Glutamatergic neuron (in vitro differentiated cells): ENCODE data around the gene GNAQ. TPM values are rescaled to one million over a fixed set of nuclear protein-coding genes. Genes with fewer than 3 reads are reported as not detected.

ENCODE experiments used
- DNase-seq: peaks from one replicate; pipeline ENCODE4 v3.0.0; 2022
- H3K27ac Mint-ChIP-seq: one replicate; pipeline ENCODE4 v1.8.0; 2020; ENCODE audit warnings: mild to moderate bottlenecking, mixed read lengths, inconsistent platforms; ENCODE audit not compliant: unreplicated experiment
- H3K27me3 Mint-ChIP-seq: one replicate; pipeline ENCODE4 v1.8.0; 2020; ENCODE audit warnings: mild to moderate bottlenecking, moderate library complexity, mixed read lengths, inconsistent platforms; ENCODE audit not compliant: unreplicated experiment
- H3K36me3 Mint-ChIP-seq: one replicate; pipeline ENCODE4 v1.8.0; 2020; ENCODE audit warnings: mild to moderate bottlenecking, mixed read lengths, inconsistent platforms; ENCODE audit not compliant: unreplicated experiment
- H3K4me1 Mint-ChIP-seq: one replicate; pipeline ENCODE4 v1.8.0; 2020; ENCODE audit warnings: mild to moderate bottlenecking, low read depth, mixed read lengths, inconsistent platforms; ENCODE audit not compliant: unreplicated experiment
- H3K4me3 Mint-ChIP-seq: one replicate; pipeline ENCODE4 v1.8.0; 2020; ENCODE audit warnings: mild to moderate bottlenecking, mixed read lengths, inconsistent platforms; ENCODE audit not compliant: unreplicated experiment
- H3K9me3 Mint-ChIP-seq: one replicate; pipeline ENCODE4 v1.8.0; 2020; ENCODE audit warnings: mild to moderate bottlenecking, moderate library complexity, mixed read lengths, inconsistent platforms; ENCODE audit not compliant: unreplicated experiment
- total RNA-seq: library from RNA; stranded (reverse); fragmentation: NEBNext Ultra II Directional; extraction: Animal tissue kit (Norgen Biotek cat#: 25700); gene quantifications from one replicate; pipeline ENCODE4 v1.2.1, GENCODE V29; 2021; ENCODE audit not compliant: unreplicated experiment
- TF ChIP-seq, protein P1 (sequence below): fragments of 200-600 bp; sonication (generic); IDR thresholded peaks from one replicate; pipeline ENCODE4 v1.5.0; 2021; ENCODE audit not compliant: partially characterized antibody, unreplicated experiment

GNAQ gene
- total RNA-seq, 1 donor from 2014 or later: 72.8 TPM

GRCh38 chr9:77738932-77739331, 292.7 kb downstream of the GNAQ start:
- no peak for DNase-seq
- H3K4me3 Mint-ChIP-seq: no peak overlapping the region
- H3K9me3 Mint-ChIP-seq: no peaks in the 10 kb centered on the region
- no peaks in the 10 kb centered on the region for H3K27me3 Mint-ChIP-seq
- H3K36me3 Mint-ChIP-seq: no peaks in the 10 kb centered on the region
- no peak overlapping the region for H3K27ac Mint-ChIP-seq
- H3K4me1 Mint-ChIP-seq: peaks cover 6% of the 10 kb centered on the region
- TF ChIP-seq, protein P1, sequence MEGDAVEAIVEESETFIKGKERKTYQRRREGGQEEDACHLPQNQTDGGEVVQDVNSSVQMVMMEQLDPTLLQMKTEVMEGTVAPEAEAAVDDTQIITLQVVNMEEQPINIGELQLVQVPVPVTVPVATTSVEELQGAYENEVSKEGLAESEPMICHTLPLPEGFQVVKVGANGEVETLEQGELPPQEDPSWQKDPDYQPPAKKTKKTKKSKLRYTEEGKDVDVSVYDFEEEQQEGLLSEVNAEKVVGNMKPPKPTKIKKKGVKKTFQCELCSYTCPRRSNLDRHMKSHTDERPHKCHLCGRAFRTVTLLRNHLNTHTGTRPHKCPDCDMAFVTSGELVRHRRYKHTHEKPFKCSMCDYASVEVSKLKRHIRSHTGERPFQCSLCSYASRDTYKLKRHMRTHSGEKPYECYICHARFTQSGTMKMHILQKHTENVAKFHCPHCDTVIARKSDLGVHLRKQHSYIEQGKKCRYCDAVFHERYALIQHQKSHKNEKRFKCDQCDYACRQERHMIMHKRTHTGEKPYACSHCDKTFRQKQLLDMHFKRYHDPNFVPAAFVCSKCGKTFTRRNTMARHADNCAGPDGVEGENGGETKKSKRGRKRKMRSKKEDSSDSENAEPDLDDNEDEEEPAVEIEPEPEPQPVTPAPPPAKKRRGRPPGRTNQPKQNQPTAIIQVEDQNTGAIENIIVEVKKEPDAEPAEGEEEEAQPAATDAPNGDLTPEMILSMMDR: no peak

GRCh38 chr9:77735494-77735893, 296.1 kb downstream of the GNAQ start:
- Mint-ChIP-seq H3K27me3 (peaks cover 3% of the 10 kb centered on the region), H3K9me3 (peaks cover 2% of the 10 kb centered on the region), H3K4me3 (no peak overlapping the region), H3K4me1 (peaks cover 19% of the 10 kb centered on the region), H3K36me3 (no peaks in the 10 kb centered on the region), H3K27ac (no peak overlapping the region)
- no peak for DNase-seq
- TF ChIP-seq, protein P1: no peak

DNA sequence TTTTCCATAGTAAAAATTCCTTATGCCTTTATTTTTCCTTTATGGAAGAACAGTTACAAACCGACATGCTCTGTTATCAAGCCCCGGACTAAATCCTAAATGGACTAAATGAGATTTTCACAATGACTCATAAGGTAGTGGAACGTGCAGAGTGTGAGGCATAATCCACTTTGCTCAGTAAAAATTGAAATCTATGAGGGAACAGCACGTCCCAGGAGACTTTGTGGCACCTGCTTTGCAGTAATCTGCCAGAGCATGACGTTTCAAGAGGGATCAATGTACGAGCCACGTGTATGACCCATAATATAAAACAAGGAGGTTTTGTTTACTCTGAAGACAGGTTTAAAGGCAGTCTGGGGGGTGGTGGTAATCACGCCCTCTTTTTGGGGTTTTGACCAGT, 299.7 kb downstream of the GNAQ start:
- peak overlapping the region; percentile 36 for H3K4me3 Mint-ChIP-seq

DNA sequence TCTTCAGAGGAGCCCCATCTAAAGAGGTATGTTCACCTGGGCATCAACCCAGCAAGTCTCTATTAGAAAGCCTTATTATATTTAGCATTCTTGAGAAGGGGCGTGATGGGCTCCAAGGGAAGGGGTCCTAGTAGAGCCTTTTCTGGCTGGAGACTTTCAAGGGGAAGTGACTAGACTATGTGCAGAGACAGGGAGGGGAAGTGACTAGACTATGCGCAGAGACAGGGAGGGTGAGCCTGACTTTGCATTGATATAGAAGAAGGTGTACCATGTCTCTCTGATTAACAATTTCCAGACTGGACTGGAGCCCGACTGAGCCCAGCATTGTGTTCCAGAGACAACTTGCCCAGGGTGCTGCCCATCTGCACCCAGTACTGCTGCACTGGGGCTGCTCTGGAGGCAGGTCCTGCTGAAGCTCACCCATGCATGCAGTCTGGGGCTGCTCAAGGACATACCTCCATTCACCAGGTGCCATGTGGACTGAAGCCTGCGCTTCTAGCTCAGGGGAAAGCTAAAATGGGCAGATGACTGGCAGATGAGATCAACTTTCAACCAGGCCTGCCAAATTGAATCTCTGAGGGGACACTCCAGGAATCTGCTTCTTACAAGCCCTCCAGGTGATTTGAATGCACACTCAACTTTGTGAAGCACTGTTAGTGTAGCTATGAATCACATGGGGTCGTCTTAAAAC, 300.5 kb downstream of the GNAQ start:
- no peaks in the 10 kb centered on the region for H3K36me3 Mint-ChIP-seq
- DNase-seq: no peak
- TF ChIP-seq, protein P1: no peak
- peak overlapping the region; percentile 40 for H3K4me3 Mint-ChIP-seq
- peaks cover 28% of the 10 kb centered on the region for H3K4me1 Mint-ChIP-seq
- H3K9me3 Mint-ChIP-seq: peaks cover 5% of the 10 kb centered on the region
- H3K27me3 Mint-ChIP-seq: peaks cover 6% of the 10 kb centered on the region
- peak overlapping the region; percentile 83 for H3K27ac Mint-ChIP-seq

More for the DNA sequence above, 299.7 kb downstream of the GNAQ start:
- Mint-ChIP-seq H3K9me3 (peaks cover 5% of the 10 kb centered on the region), H3K36me3 (no peaks in the 10 kb centered on the region), H3K27me3 (peaks cover 6% of the 10 kb centered on the region), H3K27ac (peak overlapping the region; percentile 83), H3K4me1 (peaks cover 28% of the 10 kb centered on the region)
- TF ChIP-seq, protein P1: no peak
- DNase-seq: peak; percentile 35

DNA sequence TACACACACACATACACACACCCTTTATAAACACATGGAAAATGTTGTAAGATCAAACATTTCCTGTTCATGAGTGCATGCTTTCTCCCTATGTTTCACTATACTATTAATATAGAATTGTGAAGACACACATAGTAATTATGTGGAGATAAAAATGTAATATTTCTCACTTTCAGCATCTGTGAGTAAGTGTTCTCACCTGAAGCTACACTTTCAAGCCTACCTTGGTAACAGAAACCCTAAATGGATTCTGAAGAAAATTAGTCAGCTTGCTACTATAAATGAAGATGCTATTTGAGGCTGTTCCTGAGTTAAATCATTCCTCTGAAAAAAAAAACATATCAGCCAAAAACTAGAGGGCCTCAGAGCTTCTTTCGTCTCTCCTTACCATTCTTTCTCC, 302.4 kb downstream of the GNAQ start:
- DNase-seq: no peak
- Mint-ChIP-seq H3K36me3 (no peaks in the 10 kb centered on the region), H3K27ac (no peak overlapping the region), H3K9me3 (peaks cover 5% of the 10 kb centered on the region), H3K4me1 (peaks cover 27% of the 10 kb centered on the region), H3K27me3 (peaks cover 7% of the 10 kb centered on the region), H3K4me3 (no peak overlapping the region)
- TF ChIP-seq, protein P1: no peak
